Measurements from ENCODE around the gene WNT7B. TPM values are rescaled to one million over a fixed set of nuclear protein-coding genes. Genes with fewer than 3 reads are reported as not detected.

WNT7B gene
- total and polyA plus RNA-seq, 2 experiments from 2014 or later: 0.10 TPM; not detected in 1

GRCh38 chr22:45881524-45881875, 95.5 kb downstream of the WNT7B start (continued):
- TF ChIP-seq, protein P1, sequence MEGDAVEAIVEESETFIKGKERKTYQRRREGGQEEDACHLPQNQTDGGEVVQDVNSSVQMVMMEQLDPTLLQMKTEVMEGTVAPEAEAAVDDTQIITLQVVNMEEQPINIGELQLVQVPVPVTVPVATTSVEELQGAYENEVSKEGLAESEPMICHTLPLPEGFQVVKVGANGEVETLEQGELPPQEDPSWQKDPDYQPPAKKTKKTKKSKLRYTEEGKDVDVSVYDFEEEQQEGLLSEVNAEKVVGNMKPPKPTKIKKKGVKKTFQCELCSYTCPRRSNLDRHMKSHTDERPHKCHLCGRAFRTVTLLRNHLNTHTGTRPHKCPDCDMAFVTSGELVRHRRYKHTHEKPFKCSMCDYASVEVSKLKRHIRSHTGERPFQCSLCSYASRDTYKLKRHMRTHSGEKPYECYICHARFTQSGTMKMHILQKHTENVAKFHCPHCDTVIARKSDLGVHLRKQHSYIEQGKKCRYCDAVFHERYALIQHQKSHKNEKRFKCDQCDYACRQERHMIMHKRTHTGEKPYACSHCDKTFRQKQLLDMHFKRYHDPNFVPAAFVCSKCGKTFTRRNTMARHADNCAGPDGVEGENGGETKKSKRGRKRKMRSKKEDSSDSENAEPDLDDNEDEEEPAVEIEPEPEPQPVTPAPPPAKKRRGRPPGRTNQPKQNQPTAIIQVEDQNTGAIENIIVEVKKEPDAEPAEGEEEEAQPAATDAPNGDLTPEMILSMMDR (conservative IDR thresholded peaks at IDR 0.05; ENCODE audit: low read depth in 2 of 2): no peak
- no peak for TF ChIP-seq CREB1 (CRISPR knock-in tag; IDR thresholded peaks at IDR 0.05; ENCODE audit: low read depth)
- TF ChIP-seq, protein P2, sequence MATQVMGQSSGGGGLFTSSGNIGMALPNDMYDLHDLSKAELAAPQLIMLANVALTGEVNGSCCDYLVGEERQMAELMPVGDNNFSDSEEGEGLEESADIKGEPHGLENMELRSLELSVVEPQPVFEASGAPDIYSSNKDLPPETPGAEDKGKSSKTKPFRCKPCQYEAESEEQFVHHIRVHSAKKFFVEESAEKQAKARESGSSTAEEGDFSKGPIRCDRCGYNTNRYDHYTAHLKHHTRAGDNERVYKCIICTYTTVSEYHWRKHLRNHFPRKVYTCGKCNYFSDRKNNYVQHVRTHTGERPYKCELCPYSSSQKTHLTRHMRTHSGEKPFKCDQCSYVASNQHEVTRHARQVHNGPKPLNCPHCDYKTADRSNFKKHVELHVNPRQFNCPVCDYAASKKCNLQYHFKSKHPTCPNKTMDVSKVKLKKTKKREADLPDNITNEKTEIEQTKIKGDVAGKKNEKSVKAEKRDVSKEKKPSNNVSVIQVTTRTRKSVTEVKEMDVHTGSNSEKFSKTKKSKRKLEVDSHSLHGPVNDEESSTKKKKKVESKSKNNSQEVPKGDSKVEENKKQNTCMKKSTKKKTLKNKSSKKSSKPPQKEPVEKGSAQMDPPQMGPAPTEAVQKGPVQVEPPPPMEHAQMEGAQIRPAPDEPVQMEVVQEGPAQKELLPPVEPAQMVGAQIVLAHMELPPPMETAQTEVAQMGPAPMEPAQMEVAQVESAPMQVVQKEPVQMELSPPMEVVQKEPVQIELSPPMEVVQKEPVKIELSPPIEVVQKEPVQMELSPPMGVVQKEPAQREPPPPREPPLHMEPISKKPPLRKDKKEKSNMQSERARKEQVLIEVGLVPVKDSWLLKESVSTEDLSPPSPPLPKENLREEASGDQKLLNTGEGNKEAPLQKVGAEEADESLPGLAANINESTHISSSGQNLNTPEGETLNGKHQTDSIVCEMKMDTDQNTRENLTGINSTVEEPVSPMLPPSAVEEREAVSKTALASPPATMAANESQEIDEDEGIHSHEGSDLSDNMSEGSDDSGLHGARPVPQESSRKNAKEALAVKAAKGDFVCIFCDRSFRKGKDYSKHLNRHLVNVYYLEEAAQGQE (IDR thresholded peaks at IDR 0.05; ENCODE audit: unreplicated experiment): no peak
- no peak for TF ChIP-seq JUNB (IDR thresholded peaks at IDR 0.05; ENCODE audit: unreplicated experiment)
- TF ChIP-seq EZH2 (IDR thresholded peaks at IDR 0.05; ENCODE audit: low read depth, unreplicated experiment): no peak
- no peak for TF ChIP-seq ZNF331 (CRISPR knock-in tag; IDR thresholded peaks at IDR 0.05; ENCODE audit: low read depth)

DNA sequence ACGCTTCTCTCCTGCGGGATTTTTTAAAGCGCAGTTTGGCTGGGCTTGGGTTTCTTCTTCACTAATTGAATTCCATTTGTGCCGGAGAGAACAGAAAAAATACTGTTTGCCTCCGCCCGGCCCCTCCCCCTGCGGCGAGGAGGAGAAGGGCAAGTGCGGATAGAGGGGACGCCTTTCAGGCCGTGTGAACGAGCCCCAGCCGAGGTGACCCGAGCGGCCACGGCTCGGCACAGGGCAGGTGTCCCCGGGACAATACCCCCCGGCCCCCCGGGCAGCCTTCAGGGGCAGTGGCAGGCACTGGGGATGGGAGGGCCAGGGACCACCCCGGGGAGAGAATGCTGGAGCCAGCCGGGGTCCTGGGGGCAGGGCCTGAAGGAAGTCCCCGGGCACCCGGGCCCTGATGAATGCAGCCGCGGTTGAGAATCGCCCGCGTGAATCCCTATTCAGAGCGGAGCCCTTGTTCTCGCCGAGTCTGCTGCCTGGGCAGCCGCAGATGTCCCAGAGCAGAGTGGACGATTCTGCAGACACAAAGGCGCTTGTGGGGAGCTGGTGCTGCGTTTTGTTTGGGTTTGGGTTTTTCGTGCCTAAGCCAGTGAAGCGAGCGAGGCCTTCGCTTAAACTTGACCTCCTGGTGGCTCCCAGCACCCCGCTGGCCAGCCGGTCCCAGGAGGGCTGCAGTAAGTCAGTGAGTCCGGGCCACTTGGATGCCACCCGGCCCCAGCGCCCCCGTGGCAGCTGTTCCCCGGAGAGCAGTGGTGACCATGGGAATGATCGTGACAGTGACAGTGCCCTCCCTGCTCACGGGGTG, 96.0 kb downstream of the WNT7B start:
- ATAC-seq (peak; percentile 49), DNase-seq (ENCODE audit: low spot score) (peak; percentile 60)
- no peak overlapping the region for H3K27ac Mint-ChIP-seq
- H3K4me2 ChIP-seq: peak overlapping the region; percentile 62
- H3K27ac ChIP-seq (ENCODE audit: low read depth): no peak overlapping the region
- H3F3A ChIP-seq (replicated peaks; ENCODE audit: low read depth): no peaks in the 10 kb centered on the region
- peak overlapping the region; percentile 76 for H2AFZ ChIP-seq
- no peaks in the 10 kb centered on the region for H4K20me1 ChIP-seq (replicated peaks; ENCODE audit: insufficient read depth)
- no peaks in the 10 kb centered on the region for H3K36me3 Mint-ChIP-seq (ENCODE audit: low read depth)
- H3K9me3 Mint-ChIP-seq: no peaks in the 10 kb centered on the region
- H3K4me1 Mint-ChIP-seq: peaks cover 21% of the 10 kb centered on the region
- peak overlapping the region; percentile 66 for H3K4me3 Mint-ChIP-seq
- H3K36me3 ChIP-seq (ENCODE audit: insufficient read depth): no peaks in the 10 kb centered on the region
- TF ChIP-seq STAT1 (IDR thresholded peaks at IDR 0.05; ENCODE audit: unreplicated experiment) (no peak), EZH2 (IDR thresholded peaks at IDR 0.05; ENCODE audit: low read depth, unreplicated experiment) (no peak), POLR2AphosphoS5 (IDR thresholded peaks at IDR 0.05; ENCODE audit: low read depth) (no peak), NANOG (IDR thresholded peaks at IDR 0.05; ENCODE audit: borderline replicate concordance) (no peak)
- TF ChIP-seq, protein P2 (IDR thresholded peaks at IDR 0.05; ENCODE audit: unreplicated experiment): no peak
- TF ChIP-seq, protein P3, sequence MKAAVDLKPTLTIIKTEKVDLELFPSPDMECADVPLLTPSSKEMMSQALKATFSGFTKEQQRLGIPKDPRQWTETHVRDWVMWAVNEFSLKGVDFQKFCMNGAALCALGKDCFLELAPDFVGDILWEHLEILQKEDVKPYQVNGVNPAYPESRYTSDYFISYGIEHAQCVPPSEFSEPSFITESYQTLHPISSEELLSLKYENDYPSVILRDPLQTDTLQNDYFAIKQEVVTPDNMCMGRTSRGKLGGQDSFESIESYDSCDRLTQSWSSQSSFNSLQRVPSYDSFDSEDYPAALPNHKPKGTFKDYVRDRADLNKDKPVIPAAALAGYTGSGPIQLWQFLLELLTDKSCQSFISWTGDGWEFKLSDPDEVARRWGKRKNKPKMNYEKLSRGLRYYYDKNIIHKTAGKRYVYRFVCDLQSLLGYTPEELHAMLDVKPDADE (IDR thresholded peaks at IDR 0.05): no peak
- no peaks in the 10 kb centered on the region for H3K79me2 ChIP-seq (replicated peaks; ENCODE audit: insufficient read depth)
- peaks cover 9% of the 10 kb centered on the region; the same call in 1 of the 2 replicates for H3K4me1 ChIP-seq (ENCODE audit: insufficient read depth)
- no peaks in the 10 kb centered on the region for H3K9me2 ChIP-seq (ENCODE audit: insufficient read depth)
- peaks cover 43% of the 10 kb centered on the region for H3K27me3 Mint-ChIP-seq (ENCODE audit: insufficient read depth, low read depth, poor library complexity)
- H3K27me3 ChIP-seq (ENCODE audit: insufficient read depth): no peaks in the 10 kb centered on the region
- no peak overlapping the region for H3K4me3 ChIP-seq

All from GM23338 (cell line).